Stimulated activated CD8-positive, alpha-beta memory T cell treated with anti-CD3 and anti-CD28 coated beads, Interleukin-12 subunit alpha, Interleukin-12 subunit beta, amount 100 ng/mL, for 24 hours (primary cell): ENCODE results near the gene ATXN2.
A peak's percentile ranks its signal among the peaks of the same experiment; 100 is the strongest.
"Not testable (repeated sequence)": the region's sequence is repeated elsewhere in the genome, so short reads cannot be mapped to it uniquely, and the experiment has no call there.

Experiments
- DNase-seq: peaks from one replicate; pipeline ENCODE4 v3.0.0-alpha.2; 2020; ENCODE audit errors: extremely low read depth

The ATXN2 gene

DNA sequence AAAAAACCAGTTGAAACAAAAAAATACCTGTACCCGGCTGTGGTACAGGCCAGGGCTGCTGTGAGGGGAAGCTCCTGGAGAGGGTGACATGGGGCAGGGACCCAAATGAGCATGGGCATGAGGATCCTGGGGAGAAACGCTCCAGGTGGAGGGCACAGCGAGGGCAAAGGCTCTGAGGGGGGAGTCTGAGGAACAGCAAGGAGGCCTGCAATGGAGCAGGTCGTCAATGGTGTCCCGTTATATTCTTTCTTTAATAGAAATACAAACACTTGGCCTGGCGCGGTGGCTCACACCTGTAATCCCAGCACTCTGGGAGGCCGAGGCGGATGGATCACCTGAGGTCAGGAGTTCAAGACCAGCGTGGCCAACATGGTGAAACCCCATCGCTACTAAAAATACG lies 1.9 kb upstream of the ATXN2 start:
- DNase-seq: not testable (repeated sequence)

DNA sequence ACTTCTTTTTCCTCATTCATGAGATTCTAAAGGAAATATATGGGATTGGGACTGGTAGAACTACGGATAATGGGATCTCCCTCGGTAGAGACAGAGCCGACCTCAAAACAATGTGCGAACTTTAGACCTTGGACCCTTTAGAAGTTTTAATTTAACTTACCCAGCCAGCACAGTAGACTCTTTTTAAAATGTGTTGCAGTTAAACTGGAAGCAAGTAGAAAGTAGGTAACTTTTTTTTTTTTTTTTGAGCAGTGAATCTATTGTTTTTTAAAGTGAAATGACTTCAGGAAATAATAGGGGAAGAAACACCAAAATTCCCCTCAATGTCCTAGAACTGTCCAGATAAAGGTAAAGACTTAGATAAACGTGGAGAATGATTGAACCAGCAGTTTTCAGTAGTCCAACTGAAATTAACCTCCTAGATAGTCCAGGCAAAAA lies 1.1 kb upstream of the ATXN2 start:
- no peak for DNase-seq

DNA sequence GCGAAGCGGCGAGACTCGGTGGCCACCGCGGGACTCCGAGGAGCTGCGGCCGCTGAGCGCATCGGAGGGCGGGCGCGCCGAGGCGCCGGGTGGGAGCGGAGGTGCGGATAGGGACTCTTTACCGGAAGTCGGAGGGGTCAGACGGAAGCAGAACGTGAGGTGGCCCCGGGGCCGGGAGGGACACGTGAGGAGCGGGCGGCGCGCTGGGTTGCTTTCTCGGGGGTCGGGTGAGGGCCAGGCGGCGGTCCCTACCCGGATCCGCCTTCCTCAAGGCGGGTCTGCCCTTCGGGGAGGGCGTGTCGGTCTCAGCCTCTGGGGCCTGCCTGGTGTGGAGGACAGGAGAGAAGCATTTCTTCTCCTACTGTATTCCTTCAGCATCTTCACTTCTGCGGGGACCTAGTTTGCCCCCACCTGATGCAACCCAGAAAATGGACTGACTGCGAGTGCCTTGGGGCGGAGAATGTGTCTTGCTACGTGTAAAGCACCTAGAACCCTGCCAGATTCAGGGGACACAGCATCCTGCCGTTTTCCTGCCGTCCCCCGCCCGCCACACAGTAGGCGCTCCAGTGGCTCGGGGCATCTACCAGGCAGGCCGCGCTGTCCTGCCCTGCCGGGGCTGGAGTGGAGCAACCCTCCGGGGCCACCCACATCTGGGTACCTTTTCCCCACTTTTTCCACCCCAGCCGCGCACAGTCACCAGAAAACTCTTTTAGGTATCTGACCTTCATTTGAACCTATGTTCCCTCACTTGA lies 514 bp upstream of the ATXN2 start:
- DNase-seq: peak; percentile 75

DNA sequence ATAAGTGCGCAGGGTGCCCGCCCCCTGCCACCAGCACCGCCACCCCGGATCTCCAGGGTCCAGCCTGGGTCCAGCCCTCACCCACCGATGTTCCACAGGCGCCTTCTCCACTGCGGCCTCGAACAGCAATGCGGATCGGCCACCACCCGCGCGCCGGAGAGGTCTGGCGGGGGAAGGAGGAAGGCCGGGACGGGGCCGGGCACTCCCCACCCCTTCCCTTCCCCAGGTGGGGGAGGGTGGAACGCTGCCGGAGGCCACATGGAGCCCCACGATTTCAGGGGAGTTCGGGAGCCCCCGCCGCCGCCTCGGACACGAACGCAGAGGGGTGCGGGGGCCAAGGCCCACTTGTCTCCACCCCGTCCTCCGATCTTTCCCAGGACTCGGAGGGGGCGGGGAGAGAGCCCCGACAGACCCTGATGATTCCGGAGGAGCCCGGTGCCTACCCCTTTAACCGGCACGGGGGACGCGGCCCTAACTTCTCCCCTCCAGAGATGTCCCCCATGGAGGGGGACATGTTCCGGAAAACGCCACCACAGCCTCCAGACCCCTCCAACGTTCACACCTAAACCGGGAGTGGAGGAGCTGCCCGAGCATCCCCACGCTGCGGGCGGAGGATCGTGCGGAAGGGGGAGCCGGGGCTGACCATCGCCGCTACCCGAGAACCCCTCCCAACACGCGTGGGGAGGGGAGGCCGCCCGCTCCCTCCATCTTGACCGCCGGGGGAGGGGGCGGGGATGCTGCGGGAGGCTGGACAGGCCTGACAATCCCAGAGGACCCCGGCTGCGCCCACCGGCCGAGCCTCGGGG lies 1.1 kb downstream of the ATXN2 start:
- no peak for DNase-seq

DNA sequence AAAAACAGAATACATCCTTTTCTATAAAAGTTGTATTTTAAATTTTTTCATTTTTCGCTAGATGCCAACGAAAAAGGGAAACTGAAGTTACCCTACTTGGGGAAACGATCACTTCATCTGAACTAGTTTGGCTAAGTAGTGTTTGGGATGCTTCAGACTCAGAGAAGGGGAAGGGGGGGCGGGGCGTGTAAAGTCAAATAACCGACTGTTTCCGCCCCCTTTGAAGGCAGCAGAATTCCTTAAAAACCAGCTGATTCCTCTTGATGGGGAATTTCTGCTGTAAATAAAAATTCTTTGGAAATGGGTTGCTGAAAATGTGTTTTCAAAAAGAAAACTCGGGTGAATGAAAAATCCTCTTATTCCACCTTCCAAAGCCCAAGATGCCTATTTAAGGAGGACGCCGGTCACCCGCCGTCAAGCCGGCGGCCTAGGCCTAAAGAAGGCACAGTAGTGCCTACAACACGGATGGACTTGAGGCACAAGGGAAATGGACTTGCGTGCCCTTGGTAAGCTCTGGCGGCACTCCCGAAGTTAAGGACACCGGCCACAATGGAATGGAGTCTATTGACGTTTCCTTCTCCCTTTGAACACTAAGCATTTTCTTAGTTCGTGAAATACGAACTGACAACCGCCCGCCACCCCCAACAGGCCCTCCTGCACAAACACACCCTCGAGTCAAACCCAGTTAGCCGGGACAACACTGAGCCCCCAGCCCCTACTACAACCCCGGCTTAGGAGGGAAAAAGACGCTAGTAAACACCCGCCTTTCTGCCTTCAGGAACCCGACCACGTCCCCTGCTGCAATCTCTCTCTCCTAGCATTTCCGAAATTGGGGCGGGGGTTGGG lies 1.9 kb downstream of the ATXN2 start:
- DNase-seq: no peak

DNA sequence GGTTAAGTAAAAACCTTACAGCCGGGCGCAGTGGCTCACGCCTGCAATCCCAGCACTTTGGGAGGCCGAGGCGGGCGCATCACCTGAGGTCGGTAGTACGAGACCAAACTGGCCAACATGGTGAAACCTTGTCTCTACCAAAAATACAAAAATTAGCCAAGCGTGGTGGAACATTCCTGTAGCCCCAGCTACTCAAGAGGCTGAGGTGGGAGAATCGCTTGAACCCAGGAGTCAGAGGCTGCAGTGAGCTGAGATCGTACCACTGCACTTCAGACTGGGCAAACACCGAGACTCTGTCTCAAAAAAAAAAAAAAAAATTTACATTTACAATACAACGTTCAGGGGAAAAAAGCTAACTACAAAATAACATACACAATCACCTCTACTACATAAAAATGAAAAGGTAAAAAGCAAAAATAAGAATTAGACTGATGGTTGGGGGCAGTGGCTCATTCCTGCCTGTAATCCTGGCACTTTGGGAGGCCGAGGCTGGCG lies 3.7 kb downstream of the ATXN2 start:
- DNase-seq: not testable (repeated sequence)

DNA sequence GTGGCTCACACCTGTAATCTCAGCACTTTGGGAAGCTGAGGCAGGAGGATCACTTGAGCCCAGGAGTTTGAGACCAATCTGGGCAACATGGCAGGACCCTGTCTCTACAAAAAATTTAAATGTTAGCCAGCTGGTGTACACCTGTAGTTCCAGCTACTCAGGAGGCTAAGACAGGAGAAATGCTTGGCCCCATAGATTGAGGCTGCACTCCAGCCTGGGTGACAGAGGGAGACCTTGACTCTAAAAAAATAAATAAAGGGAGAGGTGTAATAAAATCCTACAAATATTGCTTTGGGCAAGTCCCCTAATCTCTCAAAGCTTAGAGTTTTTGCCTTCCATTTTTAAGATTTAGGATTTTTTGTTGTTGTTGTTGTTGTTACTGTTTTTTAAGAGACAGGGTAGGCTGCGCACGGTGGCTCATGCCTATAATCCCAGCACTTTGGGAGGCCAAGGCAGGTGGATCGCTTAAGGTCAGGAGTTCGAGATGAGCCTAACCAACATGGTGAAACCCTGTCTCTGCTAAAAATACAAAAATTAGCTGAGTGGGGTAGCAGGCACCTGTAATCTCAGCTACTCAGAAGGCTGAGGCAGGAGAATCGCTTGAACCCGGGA lies 7.6 kb downstream of the ATXN2 start:
- DNase-seq: not testable (repeated sequence)

DNA sequence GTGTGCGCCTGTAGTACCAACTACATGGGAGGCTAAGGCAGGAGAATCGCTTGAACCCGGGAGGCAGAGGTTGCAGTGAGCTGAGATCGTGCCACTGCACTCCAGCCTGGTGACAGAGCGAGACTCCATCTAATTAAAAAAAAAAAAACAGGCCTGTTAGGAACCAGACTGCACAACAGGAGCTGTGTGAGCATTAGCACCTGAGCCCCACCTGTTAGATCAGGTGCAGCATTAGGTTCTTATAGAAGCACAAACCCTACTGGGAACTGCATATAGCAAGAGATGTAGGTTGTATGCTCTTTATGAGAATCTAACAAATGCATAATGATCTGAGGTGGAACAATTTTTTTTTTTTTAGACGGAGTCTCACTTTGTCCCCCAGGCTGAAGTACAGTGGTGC lies 8.6 kb downstream of the ATXN2 start:
- no peak for DNase-seq

DNA sequence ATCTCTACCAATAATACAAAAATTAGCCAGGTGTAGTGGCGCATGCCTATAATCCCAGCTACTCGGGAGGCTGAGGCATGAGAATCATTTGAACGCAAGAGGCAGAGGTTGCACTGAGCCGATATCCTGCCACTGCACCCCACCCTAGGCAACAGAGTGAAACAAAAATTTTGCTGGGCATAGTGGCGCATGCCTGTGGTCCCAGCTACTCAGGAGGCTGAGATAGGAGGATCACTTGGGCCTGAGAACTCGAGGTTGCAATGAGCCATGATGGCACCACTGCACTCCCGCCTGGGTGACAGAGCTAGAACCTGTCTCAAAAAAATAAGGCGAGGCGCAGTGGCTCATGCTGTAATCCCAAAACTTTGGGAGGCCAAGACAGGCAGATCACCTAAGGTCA lies 9.5 kb downstream of the ATXN2 start:
- DNase-seq: no peak

DNA sequence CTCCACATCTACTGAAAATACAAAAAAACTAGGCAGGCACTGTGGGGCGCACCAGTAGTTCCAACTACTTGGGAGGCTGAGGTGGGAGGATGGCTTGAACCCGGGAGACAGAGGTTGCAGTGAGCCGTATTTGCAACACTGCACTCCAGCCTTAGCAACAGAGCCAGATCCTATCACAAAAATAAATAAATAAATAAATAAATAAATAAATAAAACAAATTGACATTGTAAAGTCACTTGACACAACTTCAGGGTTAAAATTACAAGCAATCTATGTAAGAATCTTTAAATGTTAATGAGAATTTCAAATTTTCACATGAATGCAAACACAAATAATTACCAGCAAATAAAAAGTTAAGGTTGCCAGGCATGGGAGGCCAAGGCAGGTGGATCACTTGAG lies 11.1 kb downstream of the ATXN2 start:
- no peak for DNase-seq

DNA sequence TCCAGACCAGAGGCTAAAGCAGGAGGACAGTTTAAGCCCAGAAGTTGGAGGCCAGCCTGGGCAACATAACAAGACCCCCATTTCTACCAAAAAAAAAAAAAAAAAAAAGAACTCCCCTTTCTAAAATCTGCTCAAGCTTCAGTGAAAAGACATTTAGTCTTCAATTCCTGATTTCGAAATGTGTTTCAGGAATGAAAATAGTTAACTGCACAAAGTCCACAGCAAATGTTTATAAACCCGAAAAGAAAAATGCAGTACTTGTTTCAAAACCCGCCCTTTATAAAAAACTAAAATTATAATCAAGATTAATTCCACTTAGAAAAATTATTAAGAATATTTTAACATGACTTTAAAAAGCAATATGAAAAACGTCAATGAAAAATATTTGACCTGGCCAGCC lies 12.1 kb downstream of the ATXN2 start:
- no peak for DNase-seq

DNA sequence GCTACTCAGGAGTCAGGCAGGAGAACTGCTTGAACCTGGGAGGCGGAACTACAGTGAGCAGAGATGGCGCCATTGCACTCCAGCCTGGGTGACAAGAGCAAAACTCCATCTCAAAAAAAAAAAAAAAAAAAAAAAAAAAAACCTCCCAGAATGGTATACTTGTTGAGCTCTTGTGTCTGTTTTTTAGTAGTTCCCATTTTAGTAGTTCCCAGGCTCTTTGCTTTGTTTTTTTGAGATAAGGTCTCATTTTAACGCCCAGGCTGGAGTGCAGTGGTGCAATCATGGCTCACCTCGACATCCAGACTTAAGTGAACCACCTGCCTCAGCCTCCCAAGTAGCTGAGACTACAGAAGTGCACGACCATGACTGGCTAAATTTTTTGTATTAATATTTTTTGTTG lies 13.4 kb downstream of the ATXN2 start:
- DNase-seq: no peak

DNA sequence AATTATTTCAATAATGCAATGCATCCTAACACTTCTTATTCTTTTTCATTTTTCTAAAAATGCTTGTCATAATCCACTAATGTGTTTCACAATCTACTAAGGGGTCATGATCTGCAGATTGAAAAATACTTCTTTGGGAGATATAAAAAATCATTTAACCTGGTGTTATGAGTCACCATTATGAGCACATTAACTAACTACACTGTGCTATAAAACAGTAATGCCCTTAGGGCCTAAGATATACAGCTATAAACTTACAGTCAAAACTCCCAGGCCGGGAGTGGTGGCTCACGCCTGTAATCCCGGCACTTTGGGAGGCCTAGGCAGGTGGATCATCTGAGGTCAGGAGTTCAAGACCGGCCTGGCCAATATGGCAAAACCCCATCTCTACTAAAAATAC lies 14.2 kb downstream of the ATXN2 start:
- DNase-seq: no peak

DNA sequence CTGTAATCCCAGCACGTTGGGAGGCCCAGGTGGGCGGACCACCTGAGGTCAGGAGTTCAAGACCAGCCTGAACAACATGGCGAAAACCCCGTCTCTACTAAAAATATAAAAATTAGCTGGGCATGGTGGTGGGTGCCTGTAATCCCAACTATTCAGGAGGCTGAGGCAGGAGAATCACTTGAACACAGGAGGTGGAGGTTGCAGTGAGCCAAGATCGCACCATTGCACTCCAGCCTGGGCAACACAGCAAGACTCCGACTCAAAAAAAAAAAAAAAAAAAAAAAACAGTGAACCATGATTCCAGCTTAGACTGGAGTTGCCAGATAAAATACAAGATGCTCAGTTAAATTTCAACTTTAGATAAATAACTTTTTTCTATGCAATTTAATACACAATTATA lies 15.6 kb downstream of the ATXN2 start:
- not testable (repeated sequence) for DNase-seq

DNA sequence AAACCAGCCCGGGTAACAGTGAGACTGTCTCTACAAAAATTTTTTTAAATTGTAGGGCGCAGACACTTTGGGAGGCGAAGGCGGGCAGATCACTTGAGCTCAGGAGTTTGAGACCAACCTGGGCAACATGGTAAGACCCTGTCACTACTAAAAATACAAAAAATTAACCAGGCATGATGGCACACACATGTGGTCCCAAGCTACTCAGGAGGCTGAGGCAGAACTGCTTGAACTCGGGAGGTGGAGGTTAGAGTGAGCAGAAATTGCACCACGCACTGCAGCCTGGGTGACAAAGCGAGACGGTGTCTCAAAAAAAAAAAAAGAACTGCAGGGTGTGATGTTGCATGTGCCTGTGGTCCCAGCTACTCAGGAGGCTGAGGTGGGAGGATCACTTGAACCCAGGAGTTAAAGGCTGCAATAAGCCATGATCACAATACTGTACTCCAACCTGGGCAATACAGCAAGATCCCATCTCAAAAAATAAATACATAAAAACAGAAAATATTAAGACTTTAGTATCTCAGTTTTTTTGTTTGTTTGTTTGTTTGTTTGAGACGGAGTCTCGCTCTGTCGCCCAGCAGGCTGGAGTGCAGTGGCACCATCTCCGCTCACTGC lies 16.9 kb downstream of the ATXN2 start:
- DNase-seq: no peak

DNA sequence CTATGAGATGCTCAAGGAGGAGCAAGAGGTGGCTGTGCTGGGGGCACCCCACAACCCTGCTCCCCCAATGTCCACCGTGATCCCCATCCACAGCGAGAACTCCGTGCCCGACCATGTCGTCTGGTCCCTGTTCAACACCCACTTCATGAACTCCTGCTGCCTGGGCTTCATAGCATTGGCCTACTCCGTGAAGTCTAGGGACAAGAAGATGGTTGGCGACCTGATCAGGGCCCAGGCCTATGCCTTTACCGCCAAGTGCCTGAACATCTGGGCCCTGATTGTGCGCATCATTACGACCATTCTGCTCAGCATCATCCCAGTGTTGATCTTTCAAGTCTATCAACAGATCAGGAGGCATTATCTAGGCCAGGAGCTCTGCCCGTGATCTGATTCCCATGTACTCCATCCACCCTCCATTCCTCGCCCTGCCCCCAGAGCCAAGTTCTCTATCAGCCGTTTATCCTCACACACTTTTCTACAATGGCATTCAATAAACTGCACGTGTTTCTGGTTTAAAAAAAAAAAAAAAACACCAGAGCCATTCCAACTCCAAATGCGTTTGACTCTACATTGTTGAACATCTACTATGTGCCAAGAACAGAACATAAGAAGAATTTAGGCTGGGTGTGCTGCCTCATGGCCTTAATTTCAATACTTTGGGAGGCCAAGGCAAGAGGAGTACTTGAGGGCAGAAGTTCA lies 17.5 kb downstream of the ATXN2 start:
- DNase-seq: no peak

DNA sequence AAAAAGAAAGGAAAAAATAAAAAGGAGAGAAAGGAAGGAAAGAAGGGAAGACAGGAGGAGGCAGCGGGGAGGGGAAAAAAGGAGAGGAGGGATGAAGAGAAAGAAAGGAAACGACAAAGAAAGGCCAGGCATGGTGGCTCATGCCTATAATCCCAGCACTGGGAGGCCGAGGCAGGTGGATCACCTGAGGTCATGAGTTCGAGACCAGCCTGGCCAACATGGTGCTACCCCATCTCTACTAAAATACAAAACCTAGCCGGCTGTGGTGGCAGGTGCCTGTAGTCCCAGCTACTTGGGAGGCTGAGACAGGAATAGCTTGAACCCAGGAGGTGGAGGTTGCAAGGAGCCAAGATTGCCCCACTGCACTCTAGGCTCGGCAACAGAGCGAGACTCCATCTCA lies 18.4 kb downstream of the ATXN2 start:
- no peak for DNase-seq

DNA sequence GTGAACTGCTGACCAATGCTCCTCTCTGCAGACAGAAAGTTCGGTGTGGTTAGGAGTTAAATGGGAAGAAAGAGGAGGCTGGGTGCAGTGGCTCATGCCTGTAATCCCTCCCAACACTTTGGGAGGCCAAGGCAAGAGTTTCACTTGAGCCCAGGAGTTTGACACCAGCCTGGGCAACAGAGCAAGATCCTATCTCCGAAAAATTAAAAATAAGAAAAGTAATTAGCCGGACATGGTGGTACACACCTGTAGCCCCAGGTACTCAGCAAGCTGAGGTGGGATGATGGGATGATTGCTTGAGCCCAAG lies 19.0 kb downstream of the ATXN2 start:
- DNase-seq: no peak

DNA sequence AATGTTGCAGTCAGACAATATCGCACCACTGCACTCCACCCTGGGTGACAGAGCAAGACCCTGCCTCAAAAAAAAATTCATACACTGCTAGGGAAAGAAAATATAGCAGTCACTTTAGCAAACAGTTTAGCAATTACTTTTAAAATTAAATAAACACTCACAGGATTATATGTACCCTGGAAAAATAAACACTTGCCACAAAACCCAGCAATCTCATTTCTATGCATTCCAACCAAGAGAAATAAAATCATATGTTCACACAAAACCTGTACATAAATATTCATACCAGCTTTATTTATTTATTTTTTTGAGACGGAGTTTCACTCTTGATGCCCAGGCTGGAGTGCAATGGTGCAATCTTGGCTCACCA lies 20.2 kb downstream of the ATXN2 start:
- no peak for DNase-seq

DNA sequence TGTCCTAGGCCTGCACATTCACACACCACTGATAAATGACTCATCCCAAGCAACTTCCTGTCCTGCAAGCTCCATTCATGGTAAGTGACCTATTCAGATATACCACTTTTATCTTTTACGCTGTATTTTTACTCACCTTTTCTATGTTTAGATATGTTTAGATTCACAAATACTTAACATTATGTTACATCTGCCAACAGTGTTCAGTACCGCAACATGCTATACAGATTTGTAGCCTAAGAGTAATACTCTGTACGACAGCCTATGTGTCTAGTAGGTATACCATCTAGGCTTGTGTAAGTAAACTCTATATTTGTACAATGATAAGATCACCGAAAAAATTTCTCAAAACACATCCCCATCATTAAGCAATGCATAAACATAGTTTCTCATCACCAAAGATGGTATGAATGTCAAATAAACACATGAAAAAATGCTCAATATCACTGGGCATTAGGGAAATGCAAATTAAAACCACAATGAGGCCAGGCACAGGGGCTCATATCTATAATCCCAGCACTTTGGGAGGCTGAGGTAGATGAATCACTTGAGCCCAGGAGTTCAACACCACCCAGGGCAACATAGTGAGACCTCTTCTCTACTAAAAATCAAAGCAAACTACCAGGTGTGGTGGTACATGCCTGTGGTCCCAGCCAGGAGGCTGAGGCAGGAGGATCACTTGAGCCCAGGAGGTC lies 20.7 kb downstream of the ATXN2 start:
- no peak for DNase-seq
